HG03097 (cell line): ENCODE results near the gene CSF1.
"Not testable (repeated sequence)": the region's sequence is repeated elsewhere in the genome, so short reads cannot be mapped to it uniquely, and the experiment has no call there.

ENCODE experiments used
- ATAC-seq: cut with Tn5 transposase; IDR thresholded peaks from one replicate; pipeline ENCODE4 v1.9.1; 2021; ENCODE audit not compliant: unreplicated experiment, low FRiP score

CSF1 gene

GRCh38 chr1:109917768-109918606, 7.3 kb downstream of the CSF1 start:
- ATAC-seq = no peak

GRCh38 chr1:109918671-109919070, 8.0 kb downstream of the CSF1 start:
- ATAC-seq = no peak

GRCh38 chr1:109919303-109919702, 8.7 kb downstream of the CSF1 start:
- ATAC-seq = no peak

GRCh38 chr1:109920391-109920790, 9.7 kb downstream of the CSF1 start:
- not testable (repeated sequence) for ATAC-seq

GRCh38 chr1:109922326-109922725, 11.7 kb downstream of the CSF1 start:
- ATAC-seq = no peak

GRCh38 chr1:109923131-109923945, 12.7 kb downstream of the CSF1 start:
- ATAC-seq = no peak

GRCh38 chr1:109923946-109924275, 13.3 kb downstream of the CSF1 start:
- no peak for ATAC-seq

GRCh38 chr1:109924316-109924715, 13.7 kb downstream of the CSF1 start:
- no peak for ATAC-seq

GRCh38 chr1:109925159-109925990, 14.7 kb downstream of the CSF1 start:
- no peak for ATAC-seq

GRCh38 chr1:109926662-109927300, 16.1 kb downstream of the CSF1 start:
- no peak for ATAC-seq

GRCh38 chr1:109927356-109927755, 16.7 kb downstream of the CSF1 start:
- ATAC-seq = no peak

GRCh38 chr1:109927911-109928321, 17.3 kb downstream of the CSF1 start:
- no peak for ATAC-seq

- ATAC-seq = no peak
These were observed 18.0 kb downstream of the CSF1 start for GRCh38 chr1:109928591-109929111.

- ATAC-seq = no peak
These were observed 18.5 kb downstream of the CSF1 start for GRCh38 chr1:109929170-109929569.

GRCh38 chr1:109929588-109930251, 19.1 kb downstream of the CSF1 start:
- ATAC-seq = no peak

- ATAC-seq = no peak
These were observed 19.8 kb downstream of the CSF1 start for GRCh38 chr1:109930252-109930993.

GRCh38 chr1:109931189-109931731, 20.6 kb downstream of the CSF1 start:
- ATAC-seq = no peak

GRCh38 chr1:109931911-109932636, 21.4 kb downstream of the CSF1 start:
- ATAC-seq = no peak
